ENCODE results near the gene AOC2. TPM values are rescaled to one million over a fixed set of nuclear protein-coding genes. Genes with fewer than 3 reads are reported as not detected.

Gene AOC2
- total and polyA plus RNA-seq, 9 of the 15 experiments (the other 6 are each of a cell fraction or from before 2014, with no cell fraction given): 0.08 to 0.91 (median 0.49) TPM

DNA sequence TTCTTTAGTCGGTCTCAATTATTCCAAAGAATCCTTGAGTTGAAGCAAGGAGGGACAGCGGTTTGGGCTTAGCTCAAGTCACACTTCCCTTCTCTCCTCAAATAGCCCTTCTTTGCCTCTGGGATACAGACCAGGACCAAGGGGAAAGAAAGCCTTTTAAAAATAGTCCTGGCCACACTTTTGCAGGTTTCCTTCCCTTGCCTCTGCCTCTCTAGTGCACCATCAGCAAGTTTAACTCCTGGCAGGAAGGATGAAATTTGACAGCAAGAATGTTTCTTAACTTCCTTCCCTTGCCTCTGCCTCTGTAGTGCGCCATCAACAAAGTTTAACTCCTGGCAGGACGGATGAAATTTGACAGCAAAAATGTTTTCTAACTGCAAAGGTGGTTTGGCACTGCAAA, 49.0 kb downstream of the AOC2 start:
- Histone ChIP-seq H3K36me3 (ENCODE audit: control insufficient read depth, insufficient read depth, low read length) (no peaks in the 10 kb centered on the region), H3K9me3 (replicated peaks; ENCODE audit: control insufficient read depth, insufficient read depth, low read depth, low read length) (no peaks in the 10 kb centered on the region; the same call in 1 of the 2 replicates), H3K9ac (ENCODE audit: insufficient read depth in 1 of 2, low read depth in 2 of 2, low read length in 2 of 2) (no peak overlapping the region), H3K9me1 (ENCODE audit: control insufficient read depth, insufficient read depth, low read length) (no peaks in the 10 kb centered on the region), H3K27me3 (ENCODE audit: control insufficient read depth in 2 of 2, insufficient read depth in 2 of 2, low read length in 2 of 2) (peaks cover 0 to 4% of the 10 kb centered on the region in 2 experiments; a peak in 2 of 5 replicates), H3K4me1 (replicated peaks in 1 of 2; ENCODE audit: control insufficient read depth in 2 of 2, insufficient read depth in 2 of 2, low read length in 2 of 2) (no peaks in the 10 kb centered on the region), H4K20me1 (replicated peaks; ENCODE audit: control insufficient read depth, insufficient read depth, low read length) (no peaks in the 10 kb centered on the region), H3K79me2 (ENCODE audit: control insufficient read depth, insufficient read depth, low read length) (no peaks in the 10 kb centered on the region), H3K4me3 (no peak overlapping the region), H3K27ac (ENCODE audit: extremely low read depth, low read depth, low read length) (no peak overlapping the region), H3K4me2 (ENCODE audit: insufficient read depth, low read length) (no peak overlapping the region), H2AFZ (ENCODE audit: low read depth, low read length) (peak overlapping the region; percentile 38; the same call in 1 of the 2 replicates)
- BruUV-seq (replicated peaks): no TSS peak
- intact Hi-C loops (cut with micrococcal nuclease) (no loop called here), in situ Hi-C loops (cut with MboI) (no loop called here)
- POLR2A ChIA-PET: interaction anchor here (0.6 to 0.8 kb wide), 2 partner anchors 15 to 25 kb away, joined by 3 read pairs; no protein-coding TSS in a partner anchor
- ATAC-seq: no peak
- CTCF ChIA-PET (ENCODE audit: low intra/inter-chr PET ratio): no interaction called here
- DNase-seq (ENCODE audit: extremely low read depth in 1 of 4, low spot score in 3 of 4): no peak
- FAIRE-seq: no peak
- TF ChIP-seq ZNF316 (IDR thresholded peaks at IDR 0.05) (0 out of 2 replicates have a peak, but pooled peaks have one; percentile 5), PHF20 (IDR thresholded peaks at IDR 0.05; ENCODE audit: partially characterized antibody) (no peak)
- TF ChIP-seq, protein P1, sequence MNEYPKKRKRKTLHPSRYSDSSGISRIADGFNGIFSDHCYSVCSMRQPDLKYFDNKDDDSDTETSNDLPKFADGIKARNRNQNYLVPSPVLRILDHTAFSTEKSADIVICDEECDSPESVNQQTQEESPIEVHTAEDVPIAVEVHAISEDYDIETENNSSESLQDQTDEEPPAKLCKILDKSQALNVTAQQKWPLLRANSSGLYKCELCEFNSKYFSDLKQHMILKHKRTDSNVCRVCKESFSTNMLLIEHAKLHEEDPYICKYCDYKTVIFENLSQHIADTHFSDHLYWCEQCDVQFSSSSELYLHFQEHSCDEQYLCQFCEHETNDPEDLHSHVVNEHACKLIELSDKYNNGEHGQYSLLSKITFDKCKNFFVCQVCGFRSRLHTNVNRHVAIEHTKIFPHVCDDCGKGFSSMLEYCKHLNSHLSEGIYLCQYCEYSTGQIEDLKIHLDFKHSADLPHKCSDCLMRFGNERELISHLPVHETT (CRISPR knock-in tag; conservative IDR thresholded peaks at IDR 0.05 in 1 of 2, IDR thresholded peaks at IDR 0.05 in 1 of 2): no peak
- TF ChIP-seq, protein P2, sequence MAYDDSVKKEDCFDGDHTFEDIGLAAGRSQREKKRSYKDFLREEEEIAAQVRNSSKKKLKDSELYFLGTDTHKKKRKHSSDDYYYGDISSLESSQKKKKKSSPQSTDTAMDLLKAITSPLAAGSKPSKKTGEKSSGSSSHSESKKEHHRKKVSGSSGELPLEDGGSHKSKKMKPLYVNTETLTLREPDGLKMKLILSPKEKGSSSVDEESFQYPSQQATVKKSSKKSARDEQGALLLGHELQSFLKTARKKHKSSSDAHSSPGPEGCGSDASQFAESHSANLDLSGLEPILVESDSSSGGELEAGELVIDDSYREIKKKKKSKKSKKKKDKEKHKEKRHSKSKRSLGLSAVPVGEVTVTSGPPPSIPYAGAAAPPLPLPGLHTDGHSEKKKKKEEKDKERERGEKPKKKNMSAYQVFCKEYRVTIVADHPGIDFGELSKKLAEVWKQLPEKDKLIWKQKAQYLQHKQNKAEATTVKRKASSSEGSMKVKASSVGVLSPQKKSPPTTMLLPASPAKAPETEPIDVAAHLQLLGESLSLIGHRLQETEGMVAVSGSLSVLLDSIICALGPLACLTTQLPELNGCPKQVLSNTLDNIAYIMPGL (CRISPR knock-in tag; IDR thresholded peaks at IDR 0.05): no peak
- WGBS (ENCODE audit: insufficient coverage, low coverage, missing lambda C conversion rate): 29% methylated on average over 4 of the region's 4 CpGs
